Prostate gland (tissue), 2 donors: ENCODE results near the gene DNAH9.

Source experiments
- POLR2A ChIP-seq: fragments of 450-650 bp; IDR thresholded peaks from one replicate; pipeline ENCODE4 v1.6.1; 2016; ENCODE audit warnings: antibody characterized with exemption, mild to moderate bottlenecking
- POLR2AphosphoS5 ChIP-seq: sonication (generic); formaldehyde crosslinking; IDR thresholded peaks from one replicate; pipeline ENCODE4 v1.6.1; 2017; ENCODE audit warnings: antibody characterized with exemption
- TF ChIP-seq, protein P1 (sequence below), 4 experiments: fragments of 200-600 bp in 2 of 4; fragments of 450-650 bp in 2 of 4; sonication (generic) in 2 of 4; IDR thresholded peaks; 1 replicate in 3 of 4; 2 replicates in 1 of 4; pipeline ENCODE4 v1.5.1; 2016 to 2019; ENCODE audit warnings: antibody characterized with exemption in 4 of 4, mild to moderate bottlenecking in 2 of 4, moderate library complexity in 2 of 4

DNA sequence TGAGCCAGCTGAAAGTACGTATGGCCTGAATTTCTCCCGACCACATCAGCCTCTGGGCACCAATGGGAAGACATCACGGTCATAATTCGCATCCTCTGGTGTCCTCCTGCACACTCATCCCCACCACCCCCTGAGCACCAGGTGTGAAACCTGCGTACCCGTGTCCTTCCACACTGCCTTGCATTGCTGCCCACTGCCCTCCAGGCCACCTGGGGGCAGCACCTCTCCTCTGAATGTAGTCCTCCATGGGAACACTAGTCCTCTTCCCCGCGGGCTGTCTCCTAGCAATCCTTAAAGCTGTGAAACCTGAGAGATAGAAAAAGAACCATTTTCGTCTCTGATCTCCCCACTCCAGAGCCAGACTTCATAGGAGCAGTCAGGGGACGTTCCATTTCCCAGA is 273.5 kb downstream of the DNAH9 start:
- TF ChIP-seq POLR2AphosphoS5, result no peak
- TF ChIP-seq, protein P1, sequence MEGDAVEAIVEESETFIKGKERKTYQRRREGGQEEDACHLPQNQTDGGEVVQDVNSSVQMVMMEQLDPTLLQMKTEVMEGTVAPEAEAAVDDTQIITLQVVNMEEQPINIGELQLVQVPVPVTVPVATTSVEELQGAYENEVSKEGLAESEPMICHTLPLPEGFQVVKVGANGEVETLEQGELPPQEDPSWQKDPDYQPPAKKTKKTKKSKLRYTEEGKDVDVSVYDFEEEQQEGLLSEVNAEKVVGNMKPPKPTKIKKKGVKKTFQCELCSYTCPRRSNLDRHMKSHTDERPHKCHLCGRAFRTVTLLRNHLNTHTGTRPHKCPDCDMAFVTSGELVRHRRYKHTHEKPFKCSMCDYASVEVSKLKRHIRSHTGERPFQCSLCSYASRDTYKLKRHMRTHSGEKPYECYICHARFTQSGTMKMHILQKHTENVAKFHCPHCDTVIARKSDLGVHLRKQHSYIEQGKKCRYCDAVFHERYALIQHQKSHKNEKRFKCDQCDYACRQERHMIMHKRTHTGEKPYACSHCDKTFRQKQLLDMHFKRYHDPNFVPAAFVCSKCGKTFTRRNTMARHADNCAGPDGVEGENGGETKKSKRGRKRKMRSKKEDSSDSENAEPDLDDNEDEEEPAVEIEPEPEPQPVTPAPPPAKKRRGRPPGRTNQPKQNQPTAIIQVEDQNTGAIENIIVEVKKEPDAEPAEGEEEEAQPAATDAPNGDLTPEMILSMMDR (IDR thresholded peaks at IDR 0.05), result no peak
- no peak for TF ChIP-seq POLR2A
